Activated CD4-positive, alpha-beta T cell treated with anti-CD3 and anti-CD28 coated beads for 1 hour (primary cell): Measurements from ENCODE around the gene NR1H2.
"Not testable (repeated sequence)": the region's sequence is repeated elsewhere in the genome, so short reads cannot be mapped to it uniquely, and the experiment has no call there.

Experiments used
- DNase-seq: peaks from one replicate; pipeline ENCODE4 v3.0.0-alpha.2; 2020

The NR1H2 gene

GRCh38 chr19:50379602-50380001 lies 3.3 kb downstream of the NR1H2 start:
- DNase-seq: no peak

- no peak for DNase-seq
Measured at GRCh38 chr19:50380137-50380536, 3.9 kb downstream of the NR1H2 start.

- no peak for DNase-seq
Measured at GRCh38 chr19:50380751-50381151, 4.5 kb downstream of the NR1H2 start.

DNA sequence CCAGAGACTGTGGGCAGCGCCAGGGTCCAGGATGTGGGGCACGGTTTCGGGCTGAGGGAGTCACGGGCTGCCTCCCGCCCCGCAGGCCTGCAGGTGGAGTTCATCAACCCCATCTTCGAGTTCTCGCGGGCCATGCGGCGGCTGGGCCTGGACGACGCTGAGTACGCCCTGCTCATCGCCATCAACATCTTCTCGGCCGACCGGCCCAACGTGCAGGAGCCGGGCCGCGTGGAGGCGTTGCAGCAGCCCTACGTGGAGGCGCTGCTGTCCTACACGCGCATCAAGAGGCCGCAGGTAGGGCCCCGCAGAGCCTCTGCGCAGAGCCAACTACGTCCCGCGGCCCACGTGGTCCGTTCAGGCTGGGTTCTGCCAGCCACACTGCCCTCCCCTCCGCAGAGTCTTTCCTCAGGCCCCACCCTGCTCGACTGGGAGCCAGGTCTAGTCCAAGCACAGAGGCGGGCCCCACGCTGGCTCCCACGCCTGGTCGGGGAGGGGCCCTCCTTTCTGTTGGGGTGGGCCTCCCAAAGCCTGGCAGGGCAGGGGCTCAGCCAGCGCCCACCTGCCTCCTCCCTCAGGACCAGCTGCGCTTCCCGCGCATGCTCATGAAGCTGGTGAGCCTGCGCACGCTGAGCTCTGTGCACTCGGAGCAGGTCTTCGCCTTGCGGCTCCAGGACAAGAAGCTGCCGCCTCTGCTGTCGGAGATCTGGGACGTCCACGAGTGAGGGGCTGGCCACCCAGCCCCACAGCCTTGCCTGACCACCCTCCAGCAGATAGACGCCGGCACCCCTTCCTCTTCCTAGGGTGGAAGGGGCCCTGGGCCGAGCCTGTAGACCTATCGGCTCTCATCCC lies 5.8 kb downstream of the NR1H2 start:
- DNase-seq: no peak

- no peak for DNase-seq
Measured at GRCh38 chr19:50383001-50383851, 7.0 kb downstream of the NR1H2 start.

GRCh38 chr19:50383852-50384684 lies 7.8 kb downstream of the NR1H2 start, which contains the start of gene POLD1:
POLD1 (plus strand) TSS chr19:50384347; CDS start chr19:50398852, 14,505 bp downstream.
- peak; percentile 98 for DNase-seq

DNA sequence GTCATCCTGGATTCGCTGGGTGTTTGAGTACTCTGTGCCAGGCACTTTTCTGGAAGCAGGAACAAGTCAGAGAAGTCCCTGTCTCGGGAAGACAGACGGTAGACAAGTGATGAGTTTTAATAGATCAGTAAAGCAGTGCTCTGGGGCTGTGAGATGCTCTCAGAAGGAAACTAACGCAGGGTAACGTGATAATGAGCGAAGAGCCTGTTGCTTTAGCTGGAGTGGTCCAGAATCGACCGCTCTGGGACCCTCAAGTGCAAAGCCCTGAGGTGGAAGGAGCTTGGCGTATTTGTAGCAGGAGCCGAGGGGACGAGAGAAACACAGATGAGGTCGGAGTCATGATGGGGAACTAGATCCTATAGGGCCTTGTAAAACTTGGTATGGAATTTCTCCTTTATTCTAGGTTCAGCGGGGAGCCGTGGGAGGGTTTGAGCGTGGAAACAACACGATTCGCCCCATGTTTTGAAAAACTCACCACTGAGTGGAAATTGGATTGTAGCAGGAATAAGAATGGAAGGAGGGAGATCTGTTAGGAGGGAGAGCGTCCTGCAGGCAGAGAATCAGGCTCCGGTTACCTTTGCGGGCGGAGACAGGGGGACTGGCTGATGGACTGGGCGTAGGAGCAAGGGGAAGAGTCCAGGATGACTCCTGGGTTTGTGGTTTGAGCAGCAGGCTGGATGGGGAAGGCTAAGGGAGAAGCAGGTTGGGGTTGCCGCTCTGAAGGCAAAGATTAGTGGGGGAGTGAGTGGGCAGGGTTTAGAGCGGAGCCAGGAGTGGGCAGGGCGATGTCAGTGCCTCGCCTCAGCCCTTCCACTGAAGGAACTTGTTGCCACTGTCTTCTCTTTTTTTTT lies 8.7 kb downstream of the NR1H2 start:
- DNase-seq: no peak

DNA sequence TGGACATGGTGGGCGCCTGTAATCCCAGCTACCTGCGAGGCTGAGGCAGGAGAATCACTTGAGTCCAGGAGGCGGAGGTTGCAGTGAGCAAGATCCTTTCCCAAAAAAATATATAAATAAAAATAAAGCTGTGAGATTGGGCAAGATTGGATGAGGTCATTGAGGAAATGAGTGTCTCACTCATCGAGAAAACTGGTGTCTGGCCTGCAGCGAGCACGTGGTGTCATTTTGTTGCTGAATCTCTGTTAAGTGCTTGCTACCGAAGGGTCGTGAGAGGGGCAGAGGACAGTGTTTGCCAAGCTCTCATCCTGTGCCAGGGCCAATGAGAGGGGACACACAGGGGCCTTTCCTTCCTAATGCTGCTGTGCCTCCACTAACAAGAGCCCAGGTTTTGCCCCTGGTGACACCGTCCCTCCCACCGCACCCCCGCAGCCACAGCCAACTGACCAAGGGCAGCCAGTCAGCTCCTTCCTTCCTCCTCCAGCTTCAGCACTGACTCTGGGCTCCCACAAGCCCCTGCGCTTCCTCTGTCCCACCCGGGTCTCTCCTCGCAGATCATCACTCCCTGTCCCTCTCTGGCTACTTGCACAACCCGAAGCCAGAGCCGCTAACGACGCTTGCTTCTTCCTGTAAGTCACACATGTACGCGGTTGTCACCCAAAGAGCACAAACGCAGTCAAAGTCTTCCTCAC lies 11.1 kb downstream of the NR1H2 start:
- DNase-seq: no peak

DNA sequence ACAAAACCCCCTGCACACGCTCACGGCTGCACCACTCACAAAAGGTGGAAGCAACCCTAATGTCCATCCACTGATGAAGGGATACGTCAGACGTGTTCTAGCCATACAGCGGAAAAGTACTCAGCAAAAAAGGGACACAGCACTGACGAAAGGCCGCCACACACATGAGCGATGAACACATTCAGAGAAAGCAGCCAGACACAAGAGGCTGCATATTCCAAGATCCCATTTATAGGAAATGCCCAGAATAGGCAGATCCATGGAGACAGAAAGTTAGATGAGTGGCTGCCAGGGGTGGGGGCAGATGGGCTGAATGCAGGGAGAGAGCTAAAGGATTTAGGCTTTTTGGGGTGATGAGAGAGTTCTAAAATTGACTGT lies 11.6 kb downstream of the NR1H2 start:
- DNase-seq: no peak

DNA sequence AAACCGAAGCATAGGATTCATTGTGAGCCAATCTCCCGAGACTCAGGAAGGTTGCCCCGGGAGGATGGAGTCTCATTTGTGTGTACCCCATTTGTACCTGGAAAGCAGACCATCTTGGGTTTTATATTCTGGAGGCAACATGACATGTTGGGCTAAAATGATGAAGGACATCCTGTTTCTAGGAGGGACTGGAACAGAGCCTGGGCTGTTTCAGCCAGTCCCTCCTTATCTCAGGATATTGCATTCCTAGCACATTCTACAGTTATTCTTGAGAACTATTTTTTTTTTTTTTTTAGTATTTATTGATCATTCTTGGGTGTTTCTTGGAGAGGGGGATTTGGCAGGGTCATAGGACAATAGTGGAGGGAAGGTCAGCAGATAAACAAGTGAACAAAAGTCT lies 14.0 kb downstream of the NR1H2 start:
- not testable (repeated sequence) for DNase-seq

DNA sequence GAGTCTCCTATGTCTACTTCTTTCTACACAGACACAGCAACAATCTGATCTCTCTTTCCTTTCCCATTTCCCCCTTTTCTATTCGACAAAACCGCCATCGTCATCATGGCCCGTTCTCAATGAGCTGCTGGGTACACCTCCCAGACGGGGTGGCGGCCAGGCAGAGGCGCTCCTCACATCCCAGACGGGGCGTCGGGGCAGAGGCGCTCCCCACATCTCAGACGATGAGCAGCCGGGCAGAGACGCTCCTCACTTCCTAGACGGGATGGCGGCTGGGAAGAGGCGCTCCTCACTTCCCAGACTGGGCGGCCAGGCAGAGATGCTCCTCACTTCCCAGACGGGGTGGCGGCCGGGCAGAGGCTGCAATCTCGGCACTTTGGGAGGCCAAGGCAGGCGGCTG lies 14.7 kb downstream of the NR1H2 start:
- DNase-seq: not testable (repeated sequence)

GRCh38 chr19:50392759-50393158 lies 16.5 kb downstream of the NR1H2 start:
- DNase-seq: no peak

- DNase-seq: no peak
Measured at GRCh38 chr19:50393589-50393988, 17.3 kb downstream of the NR1H2 start.

- DNase-seq: no peak
Measured at GRCh38 chr19:50394017-50394416, 17.8 kb downstream of the NR1H2 start.

- no peak for DNase-seq
Measured at GRCh38 chr19:50398675-50399367, 22.6 kb downstream of the NR1H2 start.

- DNase-seq: no peak
Measured at GRCh38 chr19:50399368-50399745, 23.1 kb downstream of the NR1H2 start.

DNA sequence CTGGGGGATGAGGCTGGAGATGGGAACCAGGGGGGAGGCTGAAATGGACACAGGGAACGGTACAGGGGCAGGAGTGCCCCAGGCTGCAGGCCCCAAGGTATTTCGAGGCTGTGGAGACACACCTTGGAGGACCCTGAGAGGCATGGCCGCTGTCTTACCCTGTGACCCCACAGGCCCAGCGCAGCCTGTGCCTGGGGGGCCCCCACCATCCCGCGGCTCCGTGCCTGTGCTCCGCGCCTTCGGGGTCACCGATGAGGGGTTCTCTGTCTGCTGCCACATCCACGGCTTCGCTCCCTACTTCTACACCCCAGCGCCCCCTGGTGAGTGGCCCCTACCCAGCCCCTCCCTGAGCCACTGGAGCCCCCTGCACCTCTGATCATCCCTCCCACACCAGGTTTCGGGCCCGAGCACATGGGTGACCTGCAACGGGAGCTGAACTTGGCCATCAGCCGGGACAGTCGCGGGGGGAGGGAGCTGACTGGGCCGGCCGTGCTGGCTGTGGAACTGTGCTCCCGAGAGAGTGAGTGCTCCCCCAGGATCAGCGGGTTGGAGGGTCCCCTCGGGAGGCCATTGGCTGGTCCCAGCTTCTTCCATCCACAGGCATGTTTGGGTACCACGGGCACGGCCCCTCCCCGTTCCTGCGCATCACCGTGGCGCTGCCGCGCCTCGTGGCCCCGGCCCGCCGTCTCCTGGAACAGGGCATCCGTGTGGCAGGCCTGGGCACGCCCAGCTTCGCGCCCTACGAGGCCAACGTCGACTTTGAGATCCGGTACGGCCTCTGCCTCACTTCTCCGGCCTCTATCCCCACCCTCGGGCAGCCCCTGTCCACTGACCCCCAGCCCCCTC lies 25.6 kb downstream of the NR1H2 start:
- no peak for DNase-seq

GRCh38 chr19:50402544-50403301 lies 26.5 kb downstream of the NR1H2 start:
- DNase-seq: no peak
